H1 (cell line): ENCODE results near the gene HIVEP3. TPM values are rescaled to one million over a fixed set of nuclear protein-coding genes. Genes with fewer than 3 reads are reported as not detected.

Experiments
- CTCF ChIA-PET: fragments of 300-600 bp; sonication (Branson Sonifier 250); formaldehyde crosslinking; loops from one replicate; lab custom pipeline; 2021; ENCODE audit not compliant: partially characterized antibody; lab: Charles Lee
- POLR2A ChIA-PET: fragments of 300-600 bp; sonication (Branson Sonifier 250); formaldehyde crosslinking; loops from one replicate; lab custom pipeline; 2021; ENCODE audit warnings: inconsistent platforms; ENCODE audit not compliant: partially characterized antibody; lab: Charles Lee
- DNase-seq, 2 experiments: peaks; one replicate each; pipeline versions ENCODE4 v3.0.0 to v3.0.0-alpha.2; 2010 to 2022; ENCODE audit warnings: low spot score in 2 of 2, low read depth in 1 of 2, mixed read lengths in 1 of 2
- FAIRE-seq: peaks from 2 replicates; lab custom pipeline; 2011; peaks lifted over from hg19 to GRCh38; lab: Jason Lieb, UNC
- H2AFZ ChIP-seq: 2 replicates; pipeline ENCODE4 v1.8.1; 2012; ENCODE audit warnings: low read length, inconsistent platforms
- H2AK5ac ChIP-seq: 2 replicates; pipeline ENCODE4 v1.6.1; 2013; ENCODE audit warnings: low read depth, low read length
- H2BK120ac ChIP-seq: replicated peaks from 2 replicates; pipeline ENCODE3; 2013; ENCODE audit warnings: low read depth, low read length, inconsistent platforms
- H2BK12ac ChIP-seq: 2 replicates; pipeline ENCODE4 v1.6.1; 2013; ENCODE audit warnings: low read depth, low read length
- H2BK15ac ChIP-seq: 2 replicates; pipeline ENCODE4 v1.6.1; 2013; ENCODE audit warnings: low read length
- H2BK20ac ChIP-seq: 2 replicates; pipeline ENCODE4 v1.6.1; 2013; ENCODE audit warnings: low read length
- H2BK5ac ChIP-seq: 2 replicates; pipeline ENCODE4 v1.6.1; 2013; ENCODE audit warnings: low read depth, low read length
- H3K14ac ChIP-seq: 2 replicates; pipeline ENCODE4 v1.6.1; 2013; ENCODE audit warnings: inconsistent platforms; ENCODE audit not compliant: insufficient read length
- H3K18ac ChIP-seq: 2 replicates; pipeline ENCODE4 v1.6.1; 2013; ENCODE audit warnings: low read length; ENCODE audit errors: extremely low read depth
- H3K23ac ChIP-seq: 2 replicates; pipeline ENCODE4 v1.6.1; 2013; ENCODE audit warnings: inconsistent platforms; ENCODE audit not compliant: insufficient read length
- H3K23me2 ChIP-seq: 2 replicates; pipeline ENCODE4 v1.6.1; 2013; ENCODE audit warnings: low read depth, low read length
- H3K27ac ChIP-seq: 2 replicates; pipeline ENCODE4 v1.6.1; 2011; ENCODE audit warnings: low read depth, low read length, inconsistent platforms
- H3K27me3 ChIP-seq, 4 experiments: replicated peaks in 1 of 4; 1 replicate in 1 of 4; 2 replicates in 3 of 4; pipeline versions ENCODE4 v1.6.1 to v1.8.1; 2011 to 2013; ENCODE audit warnings: low read length in 3 of 4, mild to moderate bottlenecking in 3 of 4, inconsistent platforms in 2 of 4, mixed read lengths in 2 of 4, moderate library complexity in 1 of 4; ENCODE audit not compliant: control insufficient read depth in 3 of 4, insufficient read depth in 3 of 4; ENCODE audit errors: extremely low read depth in 1 of 4
- H3K36me3 ChIP-seq, 4 experiments: 2 replicates each; pipeline versions ENCODE4 v1.6.1 to v1.8.1; 2011 to 2013; ENCODE audit warnings: mild to moderate bottlenecking in 4 of 4, low read length in 3 of 4, moderate library complexity in 2 of 4, control low read depth in 1 of 4, inconsistent platforms in 1 of 4; ENCODE audit not compliant: insufficient read depth in 4 of 4, control insufficient read depth in 2 of 4
- H3K4ac ChIP-seq: replicated peaks from 2 replicates; pipeline ENCODE3; 2013; ENCODE audit warnings: low read length, low read depth, mixed read lengths, inconsistent platforms; ENCODE audit not compliant: insufficient read length
- H3K4me1 ChIP-seq, 4 experiments: replicated peaks in 1 of 4; 1 replicate in 1 of 4; 2 replicates in 3 of 4; pipeline versions ENCODE4 v1.6.1 to v1.8.1; 2011 to 2013; ENCODE audit warnings: low read length in 3 of 4, inconsistent platforms in 2 of 4, mixed read lengths in 1 of 4; ENCODE audit not compliant: insufficient read depth in 4 of 4, control insufficient read depth in 3 of 4
- H3K4me2 ChIP-seq, 2 experiments: 2 replicates each; pipeline versions ENCODE4 v1.6.1 to v1.8.1; 2011 to 2013; ENCODE audit warnings: low read depth in 2 of 2, low read length in 2 of 2, control low read depth in 1 of 2, inconsistent platforms in 1 of 2, mild to moderate bottlenecking in 1 of 2; ENCODE audit not compliant: insufficient read depth in 1 of 2
- H3K4me3 ChIP-seq, 4 experiments: fragments of 200-600, 300-600 bp in 1 of 4; sonication (generic), shearing (Covaris generic), sonication (Bioruptor Twin) in 1 of 4; 2 replicates each; pipeline versions ENCODE4 v1.5.1 to v1.8.1; 2011 to 2016; ENCODE audit warnings: low read length in 4 of 4, low read depth in 3 of 4, control low read depth in 2 of 4, inconsistent platforms in 2 of 4, mild to moderate bottlenecking in 2 of 4, mixed read lengths in 1 of 4, moderate library complexity in 1 of 4; ENCODE audit not compliant: insufficient read depth in 2 of 4; ENCODE audit errors: extremely low read depth in 1 of 4
- H3K56ac ChIP-seq: replicated peaks from 2 replicates; pipeline ENCODE3; 2013; ENCODE audit warnings: low read depth, mild to moderate bottlenecking, mixed read lengths, low read length, inconsistent platforms; ENCODE audit not compliant: insufficient read length
- H3K79me1 ChIP-seq: 2 replicates; pipeline ENCODE4 v1.6.1; 2013; ENCODE audit warnings: low read depth, low read length, control low read depth
- H3K79me2 ChIP-seq, 2 experiments: 2 replicates each; pipeline versions ENCODE4 v1.6.1 to v1.8.1; 2012 to 2013; ENCODE audit warnings: low read length in 2 of 2, mild to moderate bottlenecking in 2 of 2, inconsistent platforms in 1 of 2; ENCODE audit not compliant: insufficient read depth in 2 of 2, control insufficient read depth in 1 of 2
- H3K9ac ChIP-seq, 4 experiments: replicated peaks in 1 of 4; 1 replicate in 1 of 4; 2 replicates in 3 of 4; pipeline versions ENCODE4 v1.6.1 to v1.8.1; 2011 to 2013; ENCODE audit warnings: low read depth in 3 of 4, low read length in 3 of 4, control low read depth in 2 of 4, mild to moderate bottlenecking in 2 of 4, moderate library complexity in 2 of 4, inconsistent platforms in 1 of 4; ENCODE audit errors: extremely low read depth in 1 of 4
- H3K9me3 ChIP-seq, 2 experiments: 2 replicates each; pipeline versions ENCODE4 v1.6.1 to v1.8.1; 2012 to 2013; ENCODE audit warnings: mild to moderate bottlenecking in 2 of 2, moderate library complexity in 2 of 2, control low read depth in 1 of 2, inconsistent platforms in 1 of 2, low read depth in 1 of 2, low read length in 1 of 2, mixed read lengths in 1 of 2; ENCODE audit not compliant: insufficient read depth in 2 of 2
- H4K20me1 ChIP-seq, 2 experiments: replicated peaks in 1 of 2; 2 replicates each; pipeline versions ENCODE3 to v1.8.1; 2011 to 2013; ENCODE audit warnings: inconsistent platforms in 2 of 2, low read length in 2 of 2, mild to moderate bottlenecking in 1 of 2; ENCODE audit not compliant: insufficient read depth in 2 of 2, control insufficient read depth in 1 of 2
- H4K5ac ChIP-seq: 2 replicates; pipeline ENCODE4 v1.6.1; 2013; ENCODE audit warnings: low read length, low read depth, mixed read lengths, inconsistent platforms; ENCODE audit not compliant: insufficient read length
- H4K8ac ChIP-seq: 2 replicates; pipeline ENCODE4 v1.8.0; 2013; ENCODE audit warnings: mild to moderate bottlenecking, moderate library complexity, low read length, inconsistent platforms; ENCODE audit not compliant: insufficient read depth; ENCODE audit errors: extremely low read depth
- H4K91ac ChIP-seq: replicated peaks from 2 replicates; pipeline ENCODE3; 2013; ENCODE audit warnings: low read length, mixed read lengths, inconsistent platforms; ENCODE audit not compliant: insufficient read length
- ASH2L ChIP-seq: fragments of 200-600, 300-600 bp; sonication (generic); IDR thresholded peaks from one replicate; pipeline ENCODE4 v1.7.1; 2017; ENCODE audit warnings: low read length
- BRCA1 ChIP-seq: IDR thresholded peaks from 2 replicates; pipeline ENCODE4 v1.6.1; 2012; ENCODE audit warnings: low read depth, low read length, improper control_type of control experiment
- CREB1 ChIP-seq: IDR thresholded peaks from 2 replicates; pipeline ENCODE4 v1.6.1; 2012; ENCODE audit warnings: inconsistent platforms
- EGR1 ChIP-seq: IDR thresholded peaks from 2 replicates; pipeline ENCODE4 v1.6.1; 2011; ENCODE audit warnings: low read depth, low read length, borderline replicate concordance
- EZH2 ChIP-seq: fragments of 200-600 bp; sonication (generic); IDR thresholded peaks from 2 replicates; pipeline ENCODE4 v1.7.1; 2012; ENCODE audit warnings: low read depth, mild to moderate bottlenecking, moderate library complexity, low read length, inconsistent platforms; ENCODE audit not compliant: severe bottlenecking
- HDAC2 ChIP-seq, 2 experiments: fragments of 300-600 bp in 1 of 2; sonication (generic) in 1 of 2; IDR thresholded peaks; 2 replicates each; pipeline ENCODE4 v1.6.1; 2011 to 2012; ENCODE audit warnings: low read depth in 2 of 2, low read length in 2 of 2, mild to moderate bottlenecking in 2 of 2, moderate library complexity in 2 of 2, borderline replicate concordance in 1 of 2, inconsistent platforms in 1 of 2
- KDM5A ChIP-seq: fragments of 200-600 bp; IDR thresholded peaks from 2 replicates; pipeline ENCODE4 v1.7.1; 2012; ENCODE audit warnings: mild to moderate bottlenecking, low read length, inconsistent platforms, mixed read lengths
- POLR2AphosphoS5 ChIP-seq: IDR thresholded peaks from 2 replicates; pipeline ENCODE4 v1.6.1; 2011; ENCODE audit warnings: low read depth, low read length
- SP1 ChIP-seq: IDR thresholded peaks from 2 replicates; pipeline ENCODE4 v1.6.1; 2011; ENCODE audit warnings: low read depth, low read length
- SUZ12 ChIP-seq: fragments of 200-600 bp; sonication (generic); IDR thresholded peaks from 2 replicates; pipeline ENCODE4 v1.6.1; 2012; ENCODE audit warnings: mild to moderate bottlenecking, inconsistent platforms, low read length, moderate library complexity, mixed read lengths
- TAF1 ChIP-seq: IDR thresholded peaks from 2 replicates; pipeline ENCODE4 v1.6.1; 2011; ENCODE audit warnings: mild to moderate bottlenecking, low read depth, low read length
- TAF7 ChIP-seq: optimal IDR thresholded peaks from 2 replicates; pipeline ENCODE3; 2011; ENCODE audit warnings: low read depth, mild to moderate bottlenecking, inconsistent platforms, low read length, moderate library complexity, borderline replicate concordance
- WGBS, 2 experiments: shearing (Covaris generic) in 1 of 2; methylation state at CpG; one replicate each; pipeline versions ENCODE4 v1.1.6 to v1.1.7; 2013 to 2015; ENCODE audit warnings: low lambda C conversion rate in 2 of 2, mixed read lengths in 2 of 2, inconsistent platforms in 1 of 2, low coverage in 1 of 2, missing lambda C conversion rate in 1 of 2; ENCODE audit not compliant: insufficient replicate concordance in 2 of 2, insufficient coverage in 1 of 2, insufficient read length in 1 of 2; ENCODE audit errors: extremely low coverage in 1 of 2, missing lambda C conversion rate in 1 of 2; 5-methylcytosine and 5-hydroxymethylcytosine counted together
- polyA plus RNA-seq, 7 experiments: library from polyadenylated mRNA; depleted of rRNA in 3 of 7; stranded (reverse) in 5 of 7; unstranded in 2 of 7; fragments of >200 nt in 5 of 7; fragments of 200-250 nt in 2 of 7; gene quantifications; 1 replicate in 5 of 7; 2 replicates in 1 of 7; 4 replicates in 1 of 7; pipeline versions ENCODE4 v1.2.1 to v1.2.3, GENCODE V29; 2011 to 2013; ENCODE audit warnings: missing spikeins in 2 of 7, mixed read lengths in 2 of 7
- total RNA-seq: library from RNA; stranded (reverse); fragmentation: NEBNext Ultra II Directional; extraction: Animal tissue kit (Norgen Biotek cat#: 25700); gene quantifications from 2 replicates; pipeline ENCODE4 v1.2.1, GENCODE V29; 2021

Gene HIVEP3
- total and polyA plus RNA-seq, 2 of the 8 experiments (the other 6 are each of a cell fraction or from before 2014, with no cell fraction given), result 0.24 to 0.69 TPM

DNA sequence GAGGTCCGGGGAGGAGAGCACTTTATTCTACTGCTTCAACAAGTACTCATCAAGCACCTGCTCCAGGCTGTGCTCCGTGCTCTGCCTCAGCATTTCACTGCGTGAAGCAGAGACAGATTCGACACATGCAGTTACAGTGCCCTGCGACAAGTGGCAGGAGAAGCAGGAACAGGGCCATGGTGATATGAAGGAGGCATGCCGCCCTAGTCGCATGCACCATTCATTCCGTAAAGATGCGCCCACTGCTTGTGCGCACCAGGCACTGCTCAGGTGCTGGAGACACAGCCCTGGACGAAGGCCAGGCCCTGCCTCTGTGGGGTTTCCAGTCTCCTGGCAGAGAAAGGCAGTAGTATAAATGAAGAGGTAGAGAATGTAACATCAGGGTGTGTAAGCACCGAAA is 206.6 kb downstream of the HIVEP3 start:
- H2BK12ac ChIP-seq, result no peak overlapping the region
- no peak for FAIRE-seq
- WGBS, 2 experiments, result 93% methylated on average over 12 of the region's 12 CpGs; no CpG with 5 or more reads in 1 of the 2 experiments

More for the DNA sequence above, 206.6 kb downstream of the HIVEP3 start:
- H3K4ac ChIP-seq, result no peak overlapping the region
- CTCF ChIA-PET, result interaction anchor here (0.6 kb wide), 1 partner anchor 424 kb away, joined by 3 read pairs; no protein-coding TSS in a partner anchor
- no peak overlapping the region for H3K4me2 ChIP-seq
- H4K8ac ChIP-seq, result no peak overlapping the region; the same call in 1 of the 2 replicates
- H3K4me1 ChIP-seq, result peaks cover 0 to 7% (median 3%) of the 10 kb centered on the region in 4 experiments; a peak in 4 of 7 replicates
- no peaks in the 10 kb centered on the region for H3K79me2 ChIP-seq
- H3K23ac ChIP-seq, result no peak overlapping the region
- no peak overlapping the region for H3K14ac ChIP-seq
- no peak overlapping the region; the same call in 1 of the 2 replicates for H2BK5ac ChIP-seq
- no peaks in the 10 kb centered on the region for H4K20me1 ChIP-seq
- no peak overlapping the region for H3K56ac ChIP-seq
- no peaks in the 10 kb centered on the region; a peak in 1 of 7 replicates for H3K27me3 ChIP-seq
- POLR2A ChIA-PET, result no interaction called here
- no peaks in the 10 kb centered on the region for H3K9me3 ChIP-seq
- no peaks in the 10 kb centered on the region for H3K23me2 ChIP-seq
- H2BK20ac ChIP-seq, result no peak overlapping the region
- no peak overlapping the region; the same call in 1 of the 2 replicates for H3K18ac ChIP-seq
- no peak overlapping the region for H4K5ac ChIP-seq
- no peak for TF ChIP-seq HDAC2 (IDR thresholded peaks at IDR 0.05; ENCODE audit: borderline replicate concordance in 1 of 2, low read depth in 2 of 2, low read length in 2 of 2)
- no peak for TF ChIP-seq EZH2
- no peak for TF ChIP-seq KDM5A
- TF ChIP-seq BRCA1, result no peak
- no peak for TF ChIP-seq CREB1
- no peak for TF ChIP-seq EGR1
- no peak for TF ChIP-seq POLR2AphosphoS5
- TF ChIP-seq TAF7, result no peak
- TF ChIP-seq SP1, result no peak
- no peak for TF ChIP-seq SUZ12
- TF ChIP-seq ASH2L, result no peak
- TF ChIP-seq TAF1, result no peak
- H2BK120ac ChIP-seq, result no peak overlapping the region
- no peak overlapping the region for H2BK15ac ChIP-seq
- H3K36me3 ChIP-seq, result no peaks in the 10 kb centered on the region
- no peaks in the 10 kb centered on the region for H3K79me1 ChIP-seq
- H3K27ac ChIP-seq, result no peak overlapping the region
- H2AFZ ChIP-seq, result no peak overlapping the region
- DNase-seq, result no peak
- H3K4me3 ChIP-seq, result no peak overlapping the region
- no peak overlapping the region for H2AK5ac ChIP-seq
- H4K91ac ChIP-seq, result no peak overlapping the region
- H3K9ac ChIP-seq, result no peak overlapping the region
